Gastroesophageal sphincter (tissue), 3 donors: Measurements from ENCODE around the gene RGS14.

Experiments
- CTCF ChIP-seq, 4 experiments: fragments of 200-600 bp in 2 of 4; fragments of 450-650 bp in 2 of 4; sonication (generic) in 1 of 4; IDR thresholded peaks; one replicate each; pipeline ENCODE4 v1.5.1; 2017 to 2019; ENCODE audit warnings: antibody characterized with exemption in 4 of 4, mild to moderate bottlenecking in 2 of 4, moderate library complexity in 2 of 4
- POLR2AphosphoS5 ChIP-seq: sonication (generic); formaldehyde crosslinking; IDR thresholded peaks from one replicate; pipeline ENCODE4 v1.6.1; 2017; ENCODE audit warnings: antibody characterized with exemption

GRCh38 chr5:177385720-177386119, 28.0 kb downstream of the RGS14 start:
- no peak for TF ChIP-seq CTCF (IDR thresholded peaks at IDR 0.05)
- TF ChIP-seq POLR2AphosphoS5: no peak
